IPS DF 6.9 (cell line): ENCODE data around the gene CTR9.

Experiments
- DNase-seq: peaks from one replicate; pipeline ENCODE4 v3.0.0-alpha.2; 2013; ENCODE audit warnings: low read depth, low spot score
- H3K27ac ChIP-seq: one replicate; pipeline ENCODE4 v1.5.1; 2013; ENCODE audit warnings: low read length, control low read depth
- H3K27me3 ChIP-seq: 2 replicates; pipeline ENCODE4 v1.6.1; 2013; ENCODE audit warnings: mild to moderate bottlenecking, low read length; ENCODE audit not compliant: control insufficient read depth, insufficient read depth
- H3K36me3 ChIP-seq: 2 replicates; pipeline ENCODE4 v1.6.1; 2013; ENCODE audit warnings: low read length; ENCODE audit not compliant: control insufficient read depth, insufficient read depth
- H3K4me1 ChIP-seq: 2 replicates; pipeline ENCODE4 v1.6.1; 2013; ENCODE audit warnings: low read length; ENCODE audit not compliant: control insufficient read depth, insufficient read depth
- H3K4me3 ChIP-seq: 2 replicates; pipeline ENCODE4 v1.5.1; 2013; ENCODE audit warnings: mild to moderate bottlenecking, low read length
- H3K9me3 ChIP-seq: 2 replicates; pipeline ENCODE4 v1.6.1; 2013; ENCODE audit warnings: low read length, inconsistent platforms; ENCODE audit not compliant: control insufficient read depth, insufficient read depth
- WGBS: extraction: QIAGEN DNeasy Blood & Tissue Kit; methylation state at CpG from one replicate; pipeline ENCODE4 v1.1.7; 2013; ENCODE audit warnings: mixed read lengths, missing lambda C conversion rate; ENCODE audit not compliant: insufficient read length, insufficient coverage; 5-methylcytosine and 5-hydroxymethylcytosine counted together

The CTR9 gene

GRCh38 chr11:10780040-10780439, 29.0 kb downstream of the CTR9 start:
- Histone ChIP-seq H3K9me3 (no peaks in the 10 kb centered on the region), H3K27me3 (no peaks in the 10 kb centered on the region), H3K36me3 (peaks cover 3% of the 10 kb centered on the region; the same call in 1 of the 2 replicates), H3K4me3 (no peak overlapping the region), H3K27ac (no peak overlapping the region), H3K4me1 (no peaks in the 10 kb centered on the region)
- DNase-seq, result no peak
- no CpG with 5 or more reads among the region's 2 CpGs for WGBS

- H3K9me3 ChIP-seq, result no peaks in the 10 kb centered on the region
- DNase-seq, result no peak
- no peaks in the 10 kb centered on the region for H3K36me3 ChIP-seq
- H3K4me1 ChIP-seq, result no peaks in the 10 kb centered on the region
- H3K27me3 ChIP-seq, result no peaks in the 10 kb centered on the region
- no peak overlapping the region for H3K4me3 ChIP-seq
- WGBS, result no CpG with 5 or more reads among the region's 10 CpGs
- no peak overlapping the region for H3K27ac ChIP-seq
These were observed 33.4 kb downstream of the CTR9 start for GRCh38 chr11:10784232-10785145.

- no CpG with 5 or more reads among the region's 4 CpGs for WGBS
- no peak for DNase-seq
These were observed 34.1 kb downstream of the CTR9 start for GRCh38 chr11:10785146-10785474.

GRCh38 chr11:10786451-10786850, 35.4 kb downstream of the CTR9 start:
- H3K27ac ChIP-seq, result no peak overlapping the region

More at GRCh38 chr11:10785146-10785474, 34.1 kb downstream of the CTR9 start:
- Histone ChIP-seq H3K9me3 (no peaks in the 10 kb centered on the region), H3K27me3 (no peaks in the 10 kb centered on the region), H3K36me3 (no peaks in the 10 kb centered on the region), H3K27ac (no peak overlapping the region), H3K4me3 (no peak overlapping the region), H3K4me1 (no peaks in the 10 kb centered on the region)

GRCh38 chr11:10792385-10793068, 41.5 kb downstream of the CTR9 start:
- Histone ChIP-seq H3K4me3 (no peak overlapping the region), H3K36me3 (peaks cover 4% of the 10 kb centered on the region; the same call in 1 of the 2 replicates), H3K4me1 (no peaks in the 10 kb centered on the region), H3K27ac (no peak overlapping the region), H3K27me3 (no peaks in the 10 kb centered on the region), H3K9me3 (no peaks in the 10 kb centered on the region)
- WGBS, result 100% methylated on average over 1 of the region's 24 CpGs
- DNase-seq, result peak; percentile 88

More at GRCh38 chr11:10786451-10786850, 35.4 kb downstream of the CTR9 start:
- no CpG with 5 or more reads among the region's 5 CpGs for WGBS
- no peak for DNase-seq
- no peak overlapping the region for H3K4me3 ChIP-seq
- no peaks in the 10 kb centered on the region for H3K27me3 ChIP-seq
- no peaks in the 10 kb centered on the region for H3K9me3 ChIP-seq
- H3K36me3 ChIP-seq, result no peaks in the 10 kb centered on the region
- no peaks in the 10 kb centered on the region for H3K4me1 ChIP-seq

GRCh38 chr11:10793470-10794255, 42.6 kb downstream of the CTR9 start:
- no peaks in the 10 kb centered on the region for H3K9me3 ChIP-seq
- WGBS, result no CpG with 5 or more reads among the region's 11 CpGs
- H3K4me1 ChIP-seq, result no peaks in the 10 kb centered on the region
- no peak overlapping the region for H3K27ac ChIP-seq
- H3K4me3 ChIP-seq, result no peak overlapping the region
- no peaks in the 10 kb centered on the region for H3K27me3 ChIP-seq
- peaks cover 12% of the 10 kb centered on the region; the same call in 1 of the 2 replicates for H3K36me3 ChIP-seq
- no peak for DNase-seq

GRCh38 chr11:10796191-10796590, 45.1 kb downstream of the CTR9 start:
- Histone ChIP-seq H3K4me1 (no peaks in the 10 kb centered on the region), H3K27ac (no peak overlapping the region), H3K27me3 (no peaks in the 10 kb centered on the region), H3K4me3 (no peak overlapping the region), H3K9me3 (no peaks in the 10 kb centered on the region), H3K36me3 (peaks cover 32% of the 10 kb centered on the region; the same call in 1 of the 2 replicates)
- no peak for DNase-seq
- WGBS, result no CpG with 5 or more reads among the region's 2 CpGs

- Histone ChIP-seq H3K4me3 (no peak overlapping the region), H3K27me3 (no peaks in the 10 kb centered on the region), H3K36me3 (peaks cover 38% of the 10 kb centered on the region; the same call in 1 of the 2 replicates), H3K4me1 (no peaks in the 10 kb centered on the region), H3K27ac (no peak overlapping the region), H3K9me3 (no peaks in the 10 kb centered on the region)
- DNase-seq, result no peak
- no CpG with 5 or more reads among the region's 2 CpGs for WGBS
These were observed 46.0 kb downstream of the CTR9 start for GRCh38 chr11:10797001-10797400.

GRCh38 chr11:10797531-10797930, 46.5 kb downstream of the CTR9 start:
- peaks cover 39% of the 10 kb centered on the region; the same call in 1 of the 2 replicates for H3K36me3 ChIP-seq
- H3K9me3 ChIP-seq, result no peaks in the 10 kb centered on the region
- WGBS, result no CpG with 5 or more reads among the region's 3 CpGs
- H3K27ac ChIP-seq, result no peak overlapping the region
- H3K4me3 ChIP-seq, result no peak overlapping the region
- H3K4me1 ChIP-seq, result no peaks in the 10 kb centered on the region
- no peaks in the 10 kb centered on the region for H3K27me3 ChIP-seq
- no peak for DNase-seq

GRCh38 chr11:10798330-10798928, 47.4 kb downstream of the CTR9 start:
- Histone ChIP-seq H3K9me3 (no peaks in the 10 kb centered on the region), H3K27me3 (no peaks in the 10 kb centered on the region), H3K4me3 (no peak overlapping the region), H3K4me1 (no peaks in the 10 kb centered on the region), H3K27ac (no peak overlapping the region), H3K36me3 (peaks cover 41% of the 10 kb centered on the region; the same call in 1 of the 2 replicates)
- no CpG with 5 or more reads among the region's 4 CpGs for WGBS
- DNase-seq, result no peak
